HG03520 (cell line): Measurements from ENCODE around the gene C1orf116.

Experiments
- ATAC-seq: cut with Tn5 transposase; IDR thresholded peaks from one replicate; pipeline ENCODE4 v1.9.1; 2021; ENCODE audit warnings: mild to moderate bottlenecking, moderate library complexity; ENCODE audit not compliant: unreplicated experiment

The C1orf116 gene

DNA sequence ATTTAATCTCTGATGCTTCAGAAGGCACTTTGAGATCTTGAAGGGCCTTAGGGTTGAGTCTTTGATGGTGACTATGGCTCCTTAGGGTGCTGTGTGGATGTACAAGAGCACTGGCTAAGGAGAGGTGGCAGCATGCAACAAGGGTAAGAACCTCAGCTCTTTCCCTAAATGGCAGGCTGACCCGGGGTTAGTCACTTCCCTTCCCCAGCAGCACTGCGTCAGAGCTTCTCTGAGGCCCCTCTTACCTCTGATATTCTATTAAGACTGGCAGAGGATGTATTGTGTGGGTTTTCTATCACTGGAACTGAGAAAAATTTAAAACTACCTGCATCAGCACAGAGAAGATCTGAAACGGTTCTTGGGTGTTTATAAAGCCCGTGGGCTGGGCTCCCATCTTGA is 11.8 kb downstream of the C1orf116 start:
- no peak for ATAC-seq

DNA sequence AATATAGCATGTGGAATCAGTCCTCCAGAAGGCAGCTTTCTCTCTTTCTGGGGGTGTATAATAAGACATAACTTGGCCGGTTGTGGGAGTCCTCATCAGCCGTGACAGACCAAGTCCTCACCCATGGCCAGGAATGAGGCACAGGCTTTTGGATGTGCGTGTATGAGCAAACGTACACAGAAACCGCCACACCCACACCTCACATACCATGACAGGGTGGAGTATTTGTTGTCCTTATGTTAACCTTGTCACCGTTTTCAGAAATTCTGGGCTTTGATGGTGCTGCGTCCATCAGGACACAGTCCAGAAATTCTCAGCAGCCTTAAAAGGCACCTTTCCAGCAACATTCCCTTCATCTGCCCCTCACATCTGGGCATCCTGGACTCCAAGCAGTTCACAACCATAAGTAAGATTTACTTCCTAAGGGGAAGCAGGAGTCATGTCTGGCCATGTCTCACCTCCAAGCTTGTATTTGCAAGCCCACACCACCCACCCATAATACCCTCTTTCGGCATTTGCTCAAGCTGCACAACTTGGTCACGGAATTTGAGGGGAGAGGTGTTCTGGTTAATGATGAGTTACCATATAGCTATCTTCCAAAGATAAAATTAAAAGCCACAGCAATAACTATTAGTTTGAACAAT is 12.4 kb downstream of the C1orf116 start:
- no peak for ATAC-seq

DNA sequence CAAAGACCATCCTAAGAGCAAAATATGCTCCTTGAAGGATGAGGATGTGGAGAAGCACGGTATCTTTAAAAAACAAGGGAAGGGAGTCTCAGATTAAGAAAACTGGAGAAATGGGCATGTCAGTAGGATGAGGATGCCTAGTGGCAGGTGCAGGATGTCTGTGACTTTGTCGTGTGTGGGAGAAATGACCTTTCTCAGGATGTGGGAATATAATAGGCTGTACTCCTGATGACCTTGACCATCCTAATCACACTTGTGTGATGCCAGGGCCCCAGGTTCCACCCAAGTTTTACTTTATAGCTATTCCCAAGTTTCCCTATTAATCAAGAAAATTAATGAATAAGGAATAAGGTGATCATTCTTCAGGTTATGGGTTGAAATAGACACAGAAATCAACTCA is 12.9 kb downstream of the C1orf116 start:
- ATAC-seq, result no peak

DNA sequence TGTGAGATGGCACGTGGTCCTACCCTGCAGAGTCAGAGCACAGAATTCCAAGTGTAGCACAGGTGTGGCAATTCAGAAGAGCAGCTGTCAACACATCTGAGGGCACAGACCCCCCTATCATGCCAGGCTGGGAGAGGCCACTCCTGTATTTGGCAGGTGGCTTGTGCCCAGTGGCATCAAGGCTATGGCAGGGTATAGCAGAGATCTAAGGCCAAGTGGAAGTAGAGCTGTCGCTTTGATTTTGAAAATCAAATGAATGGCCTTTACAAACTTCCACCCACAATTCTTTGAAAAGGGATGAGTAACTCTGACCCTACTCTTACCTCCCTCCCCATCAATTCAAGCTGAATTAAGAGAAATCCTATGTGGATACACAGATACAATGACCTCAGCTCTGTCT is 13.4 kb downstream of the C1orf116 start:
- ATAC-seq, result no peak

DNA sequence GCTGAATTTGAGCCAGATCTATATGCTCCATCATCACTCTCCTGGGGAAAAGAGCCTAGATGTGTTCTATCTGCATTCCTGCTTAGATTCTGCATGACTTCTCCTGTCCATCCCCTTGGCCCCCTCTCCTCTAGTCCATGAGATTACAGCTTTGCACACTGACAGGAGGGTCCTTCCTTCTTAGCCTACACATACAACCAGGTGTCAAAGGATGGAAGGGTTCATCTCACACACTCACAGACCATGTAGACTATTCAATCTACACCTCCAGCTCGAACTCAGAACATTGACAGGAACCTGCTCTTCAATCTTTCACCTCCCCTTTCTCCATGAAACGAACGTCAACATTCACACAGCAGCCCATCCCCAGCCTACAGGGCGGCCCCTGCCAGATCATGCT is 13.8 kb downstream of the C1orf116 start:
- ATAC-seq, result no peak

DNA sequence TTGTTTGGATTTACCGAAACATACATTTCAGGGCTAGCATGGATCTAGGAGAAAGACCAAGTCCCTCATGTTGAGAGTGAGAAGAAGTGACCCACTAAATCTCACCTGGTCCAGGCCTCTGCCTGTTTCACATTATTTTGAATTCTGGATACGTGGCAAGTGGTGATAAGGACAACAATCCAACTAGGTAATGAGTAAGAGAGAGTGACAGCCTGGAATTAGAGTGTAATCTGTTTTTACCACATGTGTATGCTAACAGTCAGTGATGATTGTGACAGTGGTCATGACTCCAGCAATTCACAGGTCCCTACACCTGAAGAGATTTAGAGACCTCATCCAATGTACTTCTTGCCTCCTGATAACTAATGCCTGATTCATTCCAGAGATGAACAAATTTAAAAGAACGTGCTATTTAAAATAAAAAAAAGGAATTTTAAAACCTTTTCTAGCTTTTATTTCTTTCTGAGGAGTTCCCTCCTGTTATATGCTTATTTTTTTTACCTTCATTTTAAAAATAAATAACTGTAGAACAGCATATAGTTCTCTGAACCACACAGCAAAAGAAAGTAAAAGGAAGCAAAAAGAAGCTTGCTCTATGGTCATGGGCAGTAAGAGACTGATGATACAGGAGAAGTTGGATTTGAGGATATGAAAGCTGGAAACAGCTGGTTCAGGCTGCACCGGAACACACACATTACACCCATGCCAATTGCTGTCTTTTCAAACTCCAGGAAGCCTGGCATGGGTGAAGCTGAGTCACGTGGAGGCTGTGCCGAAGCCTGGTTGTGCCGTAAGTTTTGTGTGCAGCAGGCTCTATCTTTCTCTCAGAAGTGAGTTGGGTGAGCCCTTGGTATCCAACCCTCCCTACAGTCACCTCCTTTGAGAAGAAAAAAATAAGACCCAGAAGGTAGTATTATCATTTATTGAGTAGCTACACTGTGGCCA is 14.7 kb downstream of the C1orf116 start:
- no peak for ATAC-seq

DNA sequence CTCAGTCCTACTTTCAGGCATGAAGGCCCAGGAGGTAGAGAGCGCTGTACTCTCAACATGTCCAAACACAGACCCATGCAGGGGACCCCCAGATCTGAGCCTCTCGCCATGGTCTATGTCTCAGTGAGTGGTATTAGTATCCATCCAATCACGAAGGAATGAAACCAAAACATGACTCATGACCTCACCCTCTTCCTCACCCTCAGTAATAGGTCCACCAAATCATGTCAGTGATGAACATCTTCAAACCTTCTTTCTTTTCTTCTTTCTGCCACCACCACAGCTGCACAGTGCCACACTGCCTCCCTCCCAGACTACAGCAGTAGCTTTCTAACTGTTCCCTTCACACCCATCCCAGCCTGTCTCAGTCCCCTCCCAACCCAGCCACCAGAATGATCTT is 16.8 kb downstream of the C1orf116 start:
- no peak for ATAC-seq

DNA sequence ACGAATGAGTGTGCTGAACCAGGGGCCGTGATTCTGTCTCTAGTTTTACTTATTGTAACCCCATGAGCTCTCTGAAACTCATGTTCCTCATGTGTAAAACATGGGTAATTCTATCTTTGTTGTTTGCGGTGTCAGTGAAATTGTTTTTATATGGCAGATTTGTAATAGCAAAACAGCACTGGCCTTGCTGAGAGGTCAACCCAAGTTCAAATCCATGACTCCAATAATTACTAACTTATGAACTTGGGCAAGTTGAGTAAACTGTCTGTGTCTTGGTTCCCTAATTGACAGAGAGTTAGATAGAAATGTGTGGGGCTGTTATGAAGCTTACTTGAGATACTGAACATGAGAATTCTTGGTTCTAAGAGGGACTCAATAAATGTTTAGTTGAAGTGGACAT is 17.8 kb downstream of the C1orf116 start:
- no peak for ATAC-seq

DNA sequence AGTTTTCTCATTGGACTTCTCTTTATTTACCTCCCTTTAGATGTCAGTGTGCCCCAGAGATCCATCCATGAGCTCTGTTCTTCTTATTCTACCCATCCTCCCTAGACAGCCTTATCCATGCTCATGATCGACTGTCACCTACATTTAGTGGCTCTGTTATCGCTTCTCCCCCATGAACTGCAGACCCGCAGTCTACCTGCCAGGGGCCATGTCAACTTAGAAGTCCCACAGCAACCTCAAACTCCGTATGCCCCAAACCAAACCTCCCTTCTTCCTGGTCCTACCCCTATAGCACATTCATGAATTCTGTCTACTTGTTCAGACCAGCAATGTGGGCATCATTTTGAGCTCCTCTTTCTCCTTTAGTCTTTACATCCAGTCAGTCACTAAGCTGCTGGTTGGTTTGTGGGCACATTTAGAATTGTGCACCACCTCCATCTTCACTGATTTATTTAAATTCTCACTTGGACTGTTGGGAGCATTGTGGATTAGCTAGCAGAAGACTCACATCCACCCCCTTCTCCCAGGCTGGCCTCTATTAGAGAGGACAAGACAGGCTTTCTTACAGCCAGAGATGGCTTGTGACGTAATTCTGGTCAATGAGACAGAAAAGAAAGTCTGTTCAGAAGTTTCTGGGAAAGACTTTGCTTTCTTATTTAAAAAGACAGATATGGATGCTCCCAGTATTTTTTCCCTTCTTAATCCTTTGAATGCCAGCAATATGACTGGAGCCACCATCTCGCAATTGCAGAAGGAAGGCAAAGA is 19.1 kb downstream of the C1orf116 start:
- ATAC-seq, result no peak

DNA sequence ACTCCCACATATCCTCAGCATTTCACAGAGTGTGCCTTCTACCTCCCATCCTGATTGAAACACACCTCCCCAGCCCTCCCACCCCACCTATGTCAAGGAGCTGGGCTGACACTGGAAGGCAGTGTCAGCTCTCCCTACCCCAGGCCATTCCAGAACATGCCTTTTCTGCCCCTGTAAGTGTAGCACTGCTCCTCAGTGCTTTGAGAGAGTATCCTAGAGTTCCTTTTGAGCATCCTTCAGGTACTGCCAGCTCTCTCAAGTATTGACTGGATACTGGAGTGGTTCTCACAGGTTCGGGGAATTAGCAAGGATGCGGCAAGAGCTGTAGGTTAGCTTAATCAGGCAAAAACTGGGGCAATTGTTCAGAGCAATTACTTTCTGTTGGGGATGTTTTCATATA is 21.8 kb downstream of the C1orf116 start:
- no peak for ATAC-seq

DNA sequence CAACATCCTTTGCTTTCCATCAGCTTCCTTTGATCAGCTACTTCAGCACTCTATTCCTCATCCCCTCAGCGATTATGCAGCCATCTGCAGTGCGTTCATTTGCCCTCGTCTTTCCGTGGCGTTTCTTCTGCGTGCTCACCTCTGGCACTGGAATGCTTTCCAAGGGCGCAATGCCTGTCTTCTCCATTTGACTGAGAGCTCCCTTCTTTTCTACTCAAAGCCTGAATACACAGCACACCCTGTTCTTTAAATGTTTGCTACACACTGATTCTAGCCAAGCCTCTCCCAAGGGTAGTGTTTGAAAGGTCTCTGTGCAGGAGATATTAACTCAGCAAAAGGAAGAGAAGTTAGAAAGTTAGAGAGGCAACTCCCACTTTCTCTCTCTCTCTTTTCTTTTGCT is 22.6 kb downstream of the C1orf116 start:
- ATAC-seq, result no peak

DNA sequence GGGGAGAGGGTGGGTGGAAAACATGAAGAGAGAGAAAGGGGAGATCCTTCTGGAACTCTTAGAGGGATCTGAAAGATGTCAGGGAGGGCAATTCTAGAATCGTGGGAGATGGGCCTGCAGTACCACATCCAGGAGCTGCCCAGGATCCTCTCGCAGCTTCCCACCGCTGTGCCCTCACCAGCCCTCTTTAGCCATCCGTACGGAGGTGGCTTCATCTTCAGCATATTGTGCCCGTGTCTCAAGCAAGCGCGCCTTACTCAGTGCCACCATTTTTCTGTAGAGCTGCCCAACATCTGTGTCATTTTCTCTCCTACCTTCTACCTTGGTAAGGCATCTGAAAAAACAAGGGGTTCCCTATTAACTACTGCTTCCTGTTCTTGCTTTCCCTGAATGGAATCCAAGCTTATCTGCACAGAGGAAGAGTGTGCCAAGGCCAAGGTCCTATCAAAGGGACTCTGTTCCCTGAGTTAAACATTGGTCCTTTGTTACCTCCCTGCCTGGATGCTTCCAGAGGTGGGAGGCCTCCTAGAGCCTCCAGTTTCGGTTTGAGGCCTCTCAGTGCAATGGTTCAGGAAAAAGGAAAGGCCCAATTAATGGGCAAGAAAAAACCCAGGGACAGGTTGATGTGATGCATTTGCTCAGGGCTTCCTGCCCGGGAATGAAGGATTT is 23.2 kb downstream of the C1orf116 start:
- no peak for ATAC-seq

DNA sequence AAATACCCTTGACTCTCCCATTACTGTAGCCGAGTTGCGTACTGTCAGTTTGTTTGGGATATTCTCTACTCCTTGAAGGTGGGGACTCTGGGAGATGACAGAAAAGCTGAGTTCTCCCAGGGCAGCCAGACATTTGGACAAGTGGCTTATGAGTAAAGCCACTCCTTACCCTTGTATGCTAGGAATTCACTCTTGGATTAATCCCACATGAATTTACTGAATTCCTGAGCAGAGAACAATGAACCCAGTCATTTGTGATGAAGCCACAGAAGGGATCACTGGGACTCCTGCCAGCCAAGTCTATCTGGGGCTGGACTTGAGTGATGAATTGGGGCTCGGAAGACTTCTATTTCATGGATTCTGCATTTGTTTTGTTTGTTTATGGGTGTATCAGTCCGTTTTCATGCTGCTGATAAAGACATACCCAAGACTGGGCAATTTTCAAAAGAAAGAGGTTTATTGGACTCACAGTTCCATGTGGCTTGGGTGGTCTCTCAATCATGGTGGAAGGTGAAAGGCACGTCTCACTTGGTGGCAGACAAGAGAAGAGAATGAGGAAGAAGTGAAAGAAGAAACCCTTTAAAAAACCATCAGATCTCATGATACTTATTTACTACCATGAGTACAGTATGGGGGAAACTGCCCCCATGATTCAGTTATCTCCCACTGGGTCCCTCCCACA is 25.1 kb downstream of the C1orf116 start:
- no peak for ATAC-seq

DNA sequence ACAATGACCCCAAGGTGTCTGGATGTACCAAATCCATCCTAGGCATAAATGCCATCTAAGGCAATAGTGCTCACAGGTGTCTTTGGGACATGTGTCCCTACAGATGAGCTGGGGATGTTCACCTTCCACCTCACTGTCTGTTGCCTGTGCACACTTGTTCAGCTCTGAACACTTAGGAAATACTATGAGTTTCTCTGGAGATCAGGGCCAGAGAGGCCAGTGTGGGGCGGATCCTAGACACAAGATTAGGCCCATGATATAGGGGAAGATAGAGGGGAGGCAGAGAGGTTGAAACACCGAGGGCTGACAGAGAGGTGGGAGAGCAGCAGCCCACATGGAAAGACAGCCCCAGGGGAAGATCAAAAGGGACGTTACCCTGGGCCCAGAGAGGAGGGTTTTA is 25.6 kb downstream of the C1orf116 start:
- no peak for ATAC-seq

DNA sequence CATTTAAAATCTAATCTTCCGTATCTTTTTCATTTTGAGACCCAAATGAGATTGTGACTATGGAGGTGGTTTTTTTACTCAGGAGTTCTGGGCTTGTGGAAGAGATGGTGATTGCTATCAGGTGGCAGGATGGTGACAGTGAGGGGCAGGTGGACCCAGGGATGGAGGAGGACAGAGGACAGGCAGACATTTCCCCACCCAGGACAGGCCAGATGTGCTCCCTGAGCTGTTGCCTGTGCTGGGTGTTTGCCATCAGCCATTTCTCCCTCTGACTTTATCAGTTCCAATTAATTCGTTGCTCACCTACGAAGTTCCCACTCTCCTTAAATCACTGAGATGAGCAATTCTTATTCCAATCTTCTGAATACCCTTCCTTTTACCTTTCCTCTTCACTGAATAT is 26.5 kb downstream of the C1orf116 start:
- no peak for ATAC-seq

DNA sequence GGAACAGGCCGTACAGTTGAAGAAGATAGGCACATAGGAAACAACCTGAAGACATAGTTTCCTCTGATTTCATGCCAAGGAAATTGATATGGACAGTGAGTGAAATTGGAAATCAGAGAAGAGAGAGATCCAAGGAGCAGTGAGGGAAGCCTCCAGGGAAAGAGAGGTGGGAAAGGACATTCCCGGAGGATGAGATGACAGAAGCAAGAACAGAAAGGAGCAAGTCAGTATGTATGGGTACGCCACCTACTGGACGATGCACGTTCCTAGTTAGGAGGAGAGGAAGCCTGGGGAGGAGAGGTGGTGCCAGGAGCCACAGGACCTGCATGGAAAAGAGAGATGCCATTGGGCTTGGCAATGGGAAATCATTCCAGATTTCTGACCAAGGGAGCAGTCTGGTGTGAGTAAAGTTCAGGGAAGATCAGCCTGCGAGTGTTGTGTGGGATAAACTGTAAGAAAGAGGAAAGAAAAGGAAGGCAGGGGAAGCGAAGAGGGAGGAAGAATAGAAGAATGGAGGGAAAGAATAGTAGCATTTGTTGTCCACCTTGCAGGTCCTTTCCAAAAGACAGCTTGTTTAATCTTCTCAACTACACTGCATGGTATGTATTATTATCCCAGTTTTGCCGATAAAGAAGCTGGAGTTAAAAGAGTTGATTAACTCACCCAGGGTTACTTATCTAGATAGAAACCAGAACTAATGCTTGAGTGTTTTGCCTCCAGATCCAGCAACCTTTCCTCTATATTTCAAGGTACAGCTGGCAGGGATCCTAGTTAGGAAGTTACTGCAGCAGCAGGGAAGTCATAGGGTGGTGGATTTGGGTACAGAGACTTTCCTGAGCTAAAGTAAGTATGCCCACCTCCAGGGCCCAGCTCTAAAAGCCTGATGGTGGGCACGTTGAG is 27.4 kb downstream of the C1orf116 start:
- ATAC-seq, result no peak

DNA sequence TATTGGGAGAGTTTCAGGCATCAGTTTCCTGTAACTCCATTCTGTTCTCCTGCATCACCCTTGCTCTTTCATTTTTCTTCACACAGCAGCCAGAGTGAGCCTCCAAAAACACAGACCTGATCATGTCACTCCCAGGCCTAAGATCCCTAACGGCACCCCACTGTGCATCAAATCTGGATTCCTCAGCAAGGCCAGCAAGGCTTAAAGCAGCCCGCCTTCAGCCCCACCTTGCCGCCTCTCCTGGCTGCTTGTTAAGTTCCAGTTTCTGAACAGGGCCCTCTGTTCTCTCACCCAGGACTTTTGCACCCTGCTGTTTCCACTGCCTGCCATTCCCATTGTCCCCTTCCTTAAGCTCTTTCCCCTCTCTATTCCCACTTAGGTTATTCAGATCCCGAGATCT is 29.3 kb downstream of the C1orf116 start:
- no peak for ATAC-seq

DNA sequence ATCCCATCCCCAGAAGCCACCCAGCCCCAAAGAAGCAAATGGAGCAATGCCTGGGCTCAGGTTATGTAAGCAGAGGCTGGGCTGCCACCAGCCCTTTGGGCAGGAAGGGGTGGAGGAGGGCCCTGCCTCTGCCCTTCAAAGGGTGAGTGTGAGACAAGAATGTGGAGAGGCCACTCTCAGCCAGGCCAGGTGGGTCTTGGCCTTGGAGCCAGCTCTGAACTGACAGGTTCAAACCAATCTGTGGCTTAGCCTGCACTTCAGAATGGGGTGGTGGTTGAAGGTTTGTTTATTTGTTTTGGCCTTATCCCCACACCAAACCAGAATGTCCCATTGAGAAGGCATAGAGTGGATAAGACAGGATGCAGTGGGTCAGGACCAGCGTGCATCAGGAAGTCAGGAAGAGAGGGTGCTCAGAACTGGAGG is 29.8 kb downstream of the C1orf116 start:
- no peak for ATAC-seq

DNA sequence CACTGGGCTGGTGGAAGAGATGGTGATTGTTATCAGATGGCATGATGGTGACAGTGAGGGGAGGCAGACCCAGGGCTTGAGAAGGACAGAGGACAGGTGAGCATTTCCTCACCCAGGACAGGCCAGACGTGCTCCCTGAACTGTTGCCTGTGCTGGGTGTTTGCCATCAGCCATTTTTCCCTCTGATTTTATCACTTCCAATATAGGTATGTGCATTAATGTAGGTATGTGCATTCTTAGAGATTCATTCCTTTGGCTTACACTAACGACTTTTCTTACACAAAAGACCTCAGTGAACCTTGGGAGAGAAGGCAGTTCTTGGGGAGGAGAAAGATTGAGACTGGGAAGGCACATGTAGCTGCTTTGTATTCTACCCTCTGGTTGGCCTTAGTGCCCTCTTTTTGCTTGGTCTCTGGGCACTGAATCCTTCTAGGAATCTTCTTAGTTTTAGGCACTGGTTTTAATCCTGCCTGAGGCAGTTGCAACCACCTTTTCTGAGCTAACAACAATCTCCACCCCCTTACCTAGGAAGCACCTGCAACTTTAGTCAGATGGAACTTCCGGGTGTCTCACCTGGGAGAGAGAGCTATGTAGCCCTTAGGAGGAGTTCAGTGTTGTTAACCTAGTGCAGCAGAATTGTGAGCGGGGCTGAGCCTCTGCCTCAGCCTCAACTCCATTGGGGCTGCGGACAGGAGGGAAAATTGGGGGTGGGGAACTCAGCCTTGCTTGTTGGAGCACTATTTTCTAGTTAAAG is 30.9 kb downstream of the C1orf116 start:
- ATAC-seq, result no peak
